ENCODE data around the gene TUFT1.
A peak's percentile ranks its signal among the peaks of the same experiment; 100 is the strongest.
"Not testable (repeated sequence)": the region's sequence is repeated elsewhere in the genome, so short reads cannot be mapped to it uniquely, and the experiment has no call there.

Gene TUFT1

GRCh38 chr1:151590961-151591360 lies 50.9 kb downstream of the TUFT1 start:
- H3K4me3 ChIP-seq (ENCODE audit: low read depth, low read length) = no peak overlapping the region
- DNase-seq (ENCODE audit: low read depth, low spot score) = no peak
- TF ChIP-seq CTCF (IDR thresholded peaks at IDR 0.05; ENCODE audit: insufficient read depth, low read length, missing control alignments) = no peak
- ChIA-PET POLR2A (no interaction called here), CTCF (interaction anchor here (1.3 to 6.6 kb wide), 5 partner anchors 12 to 142 kb away, joined by 3 to 96 read pairs (median 4); no protein-coding TSS in a partner anchor)

GRCh38 chr1:151593730-151594129 lies 53.6 kb downstream of the TUFT1 start:
- CTCF ChIA-PET = interaction anchor here (0.6 to 6.6 kb wide), 47 partner anchors 8 to 408 kb away, joined by 3 to 96 read pairs (median 6); partner anchors contain the start of genes SNX27 and TUFT1
- no peak for TF ChIP-seq CTCF (IDR thresholded peaks at IDR 0.05; ENCODE audit: insufficient read depth, low read length, missing control alignments)
- no peak overlapping the region for H3K4me3 ChIP-seq (ENCODE audit: low read depth, low read length)
- POLR2A ChIA-PET = interaction anchor here (0.6 kb wide), 1 partner anchor 66 kb away, joined by 3 read pairs; no protein-coding TSS in a partner anchor
- DNase-seq (ENCODE audit: low read depth, low spot score) = no peak

GRCh38 chr1:151594143-151594625 lies 54.1 kb downstream of the TUFT1 start:
- H3K4me3 ChIP-seq (ENCODE audit: low read depth, low read length) = no peak overlapping the region
- POLR2A ChIA-PET = no interaction called here
- no peak for DNase-seq (ENCODE audit: low read depth, low spot score)
- TF ChIP-seq CTCF (IDR thresholded peaks at IDR 0.05; ENCODE audit: insufficient read depth, low read length, missing control alignments) = peak; percentile 83
- CTCF ChIA-PET = interaction anchor here (0.6 to 6.6 kb wide), 49 partner anchors 9 to 408 kb away, joined by 3 to 96 read pairs (median 6); partner anchors contain the start of genes SNX27 and TUFT1

GRCh38 chr1:151596166-151596953 lies 56.3 kb downstream of the TUFT1 start:
- POLR2A ChIA-PET = no interaction called here
- TF ChIP-seq CTCF (IDR thresholded peaks at IDR 0.05; ENCODE audit: insufficient read depth, low read length, missing control alignments) = no peak

GRCh38 chr1:151602550-151602949 lies 62.4 kb downstream of the TUFT1 start:
- DNase-seq (ENCODE audit: low read depth, low spot score); H3K4me3 ChIP-seq (ENCODE audit: low read depth, low read length); POLR2A ChIA-PET: not testable (repeated sequence)
- CTCF ChIA-PET = interaction anchor here (0.9 to 6.0 kb wide), 2 partner anchors 8 to 15 kb away, joined by 3 to 96 read pairs; no protein-coding TSS in a partner anchor

More at GRCh38 chr1:151596166-151596953, 56.3 kb downstream of the TUFT1 start:
- no peak for DNase-seq (ENCODE audit: low read depth, low spot score)
- no peak overlapping the region for H3K4me3 ChIP-seq (ENCODE audit: low read depth, low read length)
- CTCF ChIA-PET = interaction anchor here (0.7 to 6.6 kb wide), 4 partner anchors 8 to 139 kb away, joined by 3 to 96 read pairs (median 18); no protein-coding TSS in a partner anchor

GRCh38 chr1:151604291-151604690 lies 64.2 kb downstream of the TUFT1 start:
- POLR2A ChIA-PET = interaction anchor here (0.6 kb wide), 1 partner anchor 368 kb away, joined by 3 read pairs; no protein-coding TSS in a partner anchor
- DNase-seq (ENCODE audit: low read depth, low spot score) = no peak
- CTCF ChIA-PET = interaction anchor here (1.0 to 6.0 kb wide), 5 partner anchors 10 to 89 kb away, joined by 3 to 96 read pairs (median 4); no protein-coding TSS in a partner anchor
- H3K4me3 ChIP-seq (ENCODE audit: low read depth, low read length) = no peak overlapping the region
- no peak for TF ChIP-seq CTCF (IDR thresholded peaks at IDR 0.05; ENCODE audit: insufficient read depth, low read length, missing control alignments)

All from AG04449 (cell line).